Glutamatergic neuron (in vitro differentiated cells): ENCODE measurements around the gene RPS6KC1. TPM values are rescaled to one million over a fixed set of nuclear protein-coding genes. Genes with fewer than 3 reads are reported as not detected.

Experiments
- DNase-seq: peaks from one replicate; pipeline ENCODE4 v3.0.0; 2022
- H3K27ac Mint-ChIP-seq: one replicate; pipeline ENCODE4 v1.8.0; 2020; ENCODE audit warnings: mild to moderate bottlenecking, mixed read lengths, inconsistent platforms; ENCODE audit not compliant: unreplicated experiment
- H3K27me3 Mint-ChIP-seq: one replicate; pipeline ENCODE4 v1.8.0; 2020; ENCODE audit warnings: mild to moderate bottlenecking, moderate library complexity, mixed read lengths, inconsistent platforms; ENCODE audit not compliant: unreplicated experiment
- H3K36me3 Mint-ChIP-seq: one replicate; pipeline ENCODE4 v1.8.0; 2020; ENCODE audit warnings: mild to moderate bottlenecking, mixed read lengths, inconsistent platforms; ENCODE audit not compliant: unreplicated experiment
- H3K4me1 Mint-ChIP-seq: one replicate; pipeline ENCODE4 v1.8.0; 2020; ENCODE audit warnings: mild to moderate bottlenecking, low read depth, mixed read lengths, inconsistent platforms; ENCODE audit not compliant: unreplicated experiment
- H3K4me3 Mint-ChIP-seq: one replicate; pipeline ENCODE4 v1.8.0; 2020; ENCODE audit warnings: mild to moderate bottlenecking, mixed read lengths, inconsistent platforms; ENCODE audit not compliant: unreplicated experiment
- H3K9me3 Mint-ChIP-seq: one replicate; pipeline ENCODE4 v1.8.0; 2020; ENCODE audit warnings: mild to moderate bottlenecking, moderate library complexity, mixed read lengths, inconsistent platforms; ENCODE audit not compliant: unreplicated experiment
- CTCF ChIP-seq: fragments of 200-600 bp; sonication (generic); IDR thresholded peaks from one replicate; pipeline ENCODE4 v1.5.0; 2021; ENCODE audit not compliant: partially characterized antibody, unreplicated experiment
- long read RNA-seq: library from polyadenylated mRNA; unstranded; transcript quantifications from one replicate; pipeline ENCODE4 v2.0.0, GENCODE V29; 2020; ENCODE audit not compliant: unreplicated experiment
- total RNA-seq: library from RNA; stranded (reverse); fragmentation: NEBNext Ultra II Directional; extraction: Animal tissue kit (Norgen Biotek cat#: 25700); gene quantifications from one replicate; pipeline ENCODE4 v1.2.1, GENCODE V29; 2021; ENCODE audit not compliant: unreplicated experiment

RPS6KC1 gene, protein sequence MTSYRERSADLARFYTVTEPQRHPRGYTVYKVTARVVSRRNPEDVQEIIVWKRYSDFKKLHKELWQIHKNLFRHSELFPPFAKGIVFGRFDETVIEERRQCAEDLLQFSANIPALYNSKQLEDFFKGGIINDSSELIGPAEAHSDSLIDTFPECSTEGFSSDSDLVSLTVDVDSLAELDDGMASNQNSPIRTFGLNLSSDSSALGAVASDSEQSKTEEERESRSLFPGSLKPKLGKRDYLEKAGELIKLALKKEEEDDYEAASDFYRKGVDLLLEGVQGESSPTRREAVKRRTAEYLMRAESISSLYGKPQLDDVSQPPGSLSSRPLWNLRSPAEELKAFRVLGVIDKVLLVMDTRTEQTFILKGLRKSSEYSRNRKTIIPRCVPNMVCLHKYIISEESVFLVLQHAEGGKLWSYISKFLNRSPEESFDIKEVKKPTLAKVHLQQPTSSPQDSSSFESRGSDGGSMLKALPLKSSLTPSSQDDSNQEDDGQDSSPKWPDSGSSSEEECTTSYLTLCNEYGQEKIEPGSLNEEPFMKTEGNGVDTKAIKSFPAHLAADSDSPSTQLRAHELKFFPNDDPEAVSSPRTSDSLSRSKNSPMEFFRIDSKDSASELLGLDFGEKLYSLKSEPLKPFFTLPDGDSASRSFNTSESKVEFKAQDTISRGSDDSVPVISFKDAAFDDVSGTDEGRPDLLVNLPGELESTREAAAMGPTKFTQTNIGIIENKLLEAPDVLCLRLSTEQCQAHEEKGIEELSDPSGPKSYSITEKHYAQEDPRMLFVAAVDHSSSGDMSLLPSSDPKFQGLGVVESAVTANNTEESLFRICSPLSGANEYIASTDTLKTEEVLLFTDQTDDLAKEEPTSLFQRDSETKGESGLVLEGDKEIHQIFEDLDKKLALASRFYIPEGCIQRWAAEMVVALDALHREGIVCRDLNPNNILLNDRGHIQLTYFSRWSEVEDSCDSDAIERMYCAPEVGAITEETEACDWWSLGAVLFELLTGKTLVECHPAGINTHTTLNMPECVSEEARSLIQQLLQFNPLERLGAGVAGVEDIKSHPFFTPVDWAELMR
- total RNA-seq, result 23.9 TPM
- long read RNA-seq, full-length matches to known transcripts, result 2 of 5 reads
- long read RNA-seq, partial matches to known transcripts, result 0 of 5 reads
- long read RNA-seq, other reads (novel, unspliced or antisense), result 3 of 5 reads

GRCh38 chr1:213051127-213051880, at the start of gene RPS6KC1:
Gene RPS6KC1 (plus strand): TSS chr1:213051241. CDS start chr1:213051405, 164 bp downstream.
- peak within 1 kb of the TSS; percentile 99 for H3K4me3 Mint-ChIP-seq
- peak; percentile 89 for DNase-seq
- H3K4me1 Mint-ChIP-seq, result peaks cover 9% of the 10 kb centered on the region
- peak within 1 kb of the TSS; percentile 87 for H3K27ac Mint-ChIP-seq
- peaks cover 4% of the 10 kb centered on the region for H3K27me3 Mint-ChIP-seq
- H3K36me3 Mint-ChIP-seq, result peaks cover 8% of the 10 kb centered on the region
- TF ChIP-seq CTCF, result peak; percentile 20
- peaks cover 3% of the 10 kb centered on the region for H3K9me3 Mint-ChIP-seq

DNA sequence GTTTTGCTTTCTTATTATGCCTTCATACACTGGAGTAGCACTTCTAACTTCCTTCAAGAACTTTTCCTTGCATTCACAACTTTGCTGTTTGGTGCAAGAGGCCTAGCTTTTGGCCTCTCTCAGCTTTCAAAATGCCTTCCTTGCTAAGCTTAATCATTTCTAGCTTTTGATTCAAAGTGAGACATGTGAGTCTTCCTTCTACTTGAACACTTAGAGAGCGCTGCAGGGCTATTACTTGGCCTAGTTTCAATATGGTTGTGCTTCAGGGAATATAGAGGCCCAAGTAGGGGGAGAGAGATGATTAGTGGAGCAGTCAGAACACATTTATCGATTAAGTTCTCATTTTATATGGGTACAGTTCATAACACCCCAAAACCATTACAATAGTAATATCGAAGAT, 47.8 kb upstream of the RPS6KC1 start:
- Mint-ChIP-seq H3K9me3 (no peaks in the 10 kb centered on the region), H3K27ac (no peak overlapping the region), H3K4me1 (no peaks in the 10 kb centered on the region), H3K4me3 (no peak overlapping the region), H3K36me3 (no peaks in the 10 kb centered on the region), H3K27me3 (no peaks in the 10 kb centered on the region)
- TF ChIP-seq CTCF, result no peak
- DNase-seq, result no peak

DNA sequence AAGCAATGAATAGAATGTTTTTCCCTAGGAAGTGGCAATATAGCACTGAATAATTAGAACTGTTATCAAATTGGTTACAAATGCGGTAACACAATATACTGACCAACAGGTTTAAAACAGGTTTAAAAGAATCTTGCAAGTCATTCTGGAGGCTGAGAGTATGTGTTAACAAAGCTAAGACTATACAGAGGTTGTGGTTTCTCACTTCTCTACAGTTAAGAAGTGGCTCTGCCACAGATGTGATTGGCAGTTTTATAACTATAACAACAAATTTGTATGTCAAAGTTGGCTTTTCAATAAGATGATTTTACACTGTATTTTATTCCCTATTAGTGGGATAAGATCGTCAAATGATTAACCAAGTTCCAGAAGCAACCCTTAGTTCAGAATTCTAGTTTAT, 42.5 kb upstream of the RPS6KC1 start:
- Mint-ChIP-seq H3K4me1 (no peaks in the 10 kb centered on the region), H3K4me3 (no peak overlapping the region), H3K9me3 (no peaks in the 10 kb centered on the region), H3K27ac (no peak overlapping the region), H3K36me3 (no peaks in the 10 kb centered on the region), H3K27me3 (no peaks in the 10 kb centered on the region)
- DNase-seq, result no peak
- TF ChIP-seq CTCF, result no peak

GRCh38 chr1:213014642-213015041, 36.4 kb upstream of the RPS6KC1 start:
- Mint-ChIP-seq H3K27me3 (no peaks in the 10 kb centered on the region), H3K27ac (peak overlapping the region; percentile 98), H3K4me1 (no peaks in the 10 kb centered on the region), H3K36me3 (no peaks in the 10 kb centered on the region), H3K9me3 (peaks cover 7% of the 10 kb centered on the region), H3K4me3 (peak overlapping the region; percentile 99)
- DNase-seq, result no peak
- no peak for TF ChIP-seq CTCF
